Stimulated activated CD4-positive, alpha-beta T cell treated with anti-CD3 and anti-CD28 coated beads, Interleukin-1b, Interleukin-23, amount 100 ng/mL, for 1 hour (primary cell): ENCODE measurements around the gene BZW1.

Source experiments
- DNase-seq, 2 donors: peaks; one replicate each; pipeline ENCODE4 v3.0.0-alpha.2; 2020; ENCODE audit warnings: low read depth in 2 of 2

The BZW1 gene

GRCh38 chr2:200811333-200812121, at the start of gene BZW1:
BZW1 (plus strand) TSS chr2:200811910; CDS start chr2:200813218, 1,308 bp downstream.
- DNase-seq: peak; percentile 88 to 94

GRCh38 chr2:200762127-200762526, 49.6 kb upstream of the BZW1 start:
- no peak for DNase-seq

- DNase-seq: no peak
Measured at GRCh38 chr2:200763422-200763821, 48.3 kb upstream of the BZW1 start.

GRCh38 chr2:200765139-200765951, 46.4 kb upstream of the BZW1 start:
- no peak for DNase-seq

GRCh38 chr2:200765995-200766660, 45.6 kb upstream of the BZW1 start:
- DNase-seq: no peak

- DNase-seq: no peak
Measured at GRCh38 chr2:200767111-200767885, 44.4 kb upstream of the BZW1 start.

- no peak for DNase-seq
Measured at GRCh38 chr2:200770847-200771246, 40.9 kb upstream of the BZW1 start.

GRCh38 chr2:200772620-200773019, 39.1 kb upstream of the BZW1 start:
- DNase-seq: no peak

GRCh38 chr2:200773083-200773482, 38.6 kb upstream of the BZW1 start:
- DNase-seq: no peak

GRCh38 chr2:200774920-200775319, 36.8 kb upstream of the BZW1 start:
- DNase-seq: no peak

GRCh38 chr2:200777275-200777674, 34.4 kb upstream of the BZW1 start:
- no peak for DNase-seq

GRCh38 chr2:200778038-200778437, 33.7 kb upstream of the BZW1 start:
- DNase-seq: no peak

- no peak for DNase-seq
Measured at GRCh38 chr2:200779214-200779613, 32.5 kb upstream of the BZW1 start.

GRCh38 chr2:200781616-200782015, 30.1 kb upstream of the BZW1 start:
- no peak for DNase-seq

GRCh38 chr2:200782251-200782650, 29.5 kb upstream of the BZW1 start:
- no peak for DNase-seq

- no peak for DNase-seq
Measured at GRCh38 chr2:200784215-200784614, 27.5 kb upstream of the BZW1 start.

GRCh38 chr2:200786423-200786822, 25.3 kb upstream of the BZW1 start:
- DNase-seq: no peak

GRCh38 chr2:200786826-200787225, 24.9 kb upstream of the BZW1 start:
- DNase-seq: no peak

- DNase-seq: no peak
Measured at GRCh38 chr2:200787351-200788120, 24.2 kb upstream of the BZW1 start.

- no peak for DNase-seq
Measured at GRCh38 chr2:200788121-200788718, 23.5 kb upstream of the BZW1 start.
